Astrocyte (in vitro differentiated cells and primary cell): Measurements from ENCODE around the gene GSE1. TPM values are rescaled to one million over a fixed set of nuclear protein-coding genes. Genes with fewer than 3 reads are reported as not detected.
A peak's percentile ranks its signal among the peaks of the same experiment; 100 is the strongest.

Experiments used
- DNase-seq: peaks from one replicate; pipeline ENCODE4 v3.0.0-alpha.2; 2010; ENCODE audit warnings: low read depth
- FAIRE-seq: peaks from 2 replicates; lab custom pipeline; 2011; peaks lifted over from hg19 to GRCh38; lab: Jason Lieb, UNC
- H2AFZ ChIP-seq: 2 replicates; pipeline ENCODE4 v1.6.0; 2012; ENCODE audit warnings: low read depth, low read length, inconsistent platforms
- H3K27ac ChIP-seq: 2 replicates; pipeline ENCODE4 v1.5.1; 2011; ENCODE audit warnings: low read depth, low read length, inconsistent platforms
- H3K27me3 ChIP-seq: 2 replicates; pipeline ENCODE4 v1.6.0; 2011; ENCODE audit warnings: low read length, inconsistent platforms; ENCODE audit not compliant: insufficient read depth
- H3K36me3 ChIP-seq: 2 replicates; pipeline ENCODE4 v1.5.1; 2011; ENCODE audit warnings: low read length, inconsistent platforms; ENCODE audit not compliant: insufficient read depth
- H3K4me1 ChIP-seq: 2 replicates; pipeline ENCODE4 v1.5.1; 2011; ENCODE audit warnings: low read length, inconsistent platforms; ENCODE audit not compliant: insufficient read depth
- H3K4me2 ChIP-seq: 2 replicates; pipeline ENCODE4 v1.6.0; 2012; ENCODE audit warnings: low read length, inconsistent platforms
- H3K4me3 ChIP-seq: 2 replicates; pipeline ENCODE4 v1.5.1; 2011; ENCODE audit warnings: low read depth, mild to moderate bottlenecking, low read length, inconsistent platforms; ENCODE audit not compliant: insufficient read depth
- H3K79me2 ChIP-seq: 2 replicates; pipeline ENCODE4 v1.6.0; 2012; ENCODE audit warnings: mild to moderate bottlenecking, low read length, inconsistent platforms; ENCODE audit not compliant: insufficient read depth
- H3K9ac ChIP-seq: 2 replicates; pipeline ENCODE4 v1.6.0; 2012; ENCODE audit warnings: mild to moderate bottlenecking, low read length, inconsistent platforms
- H3K9me3 ChIP-seq: 2 replicates; pipeline ENCODE4 v1.5.1; 2012; ENCODE audit warnings: low read depth, mild to moderate bottlenecking, low read length, inconsistent platforms; ENCODE audit not compliant: insufficient read depth
- H4K20me1 ChIP-seq: 2 replicates; pipeline ENCODE4 v1.6.0; 2012; ENCODE audit warnings: low read length, inconsistent platforms; ENCODE audit not compliant: insufficient read depth
- H3K27ac Mint-ChIP-seq: one replicate; pipeline ENCODE4 v1.8.0; 2021; ENCODE audit warnings: mild to moderate bottlenecking, mixed read lengths; ENCODE audit not compliant: unreplicated experiment
- H3K27me3 Mint-ChIP-seq: one replicate; pipeline ENCODE4 v1.8.0; 2021; ENCODE audit warnings: low read depth, mixed read lengths; ENCODE audit not compliant: unreplicated experiment
- H3K36me3 Mint-ChIP-seq: one replicate; pipeline ENCODE4 v1.8.0; 2021; ENCODE audit warnings: low read depth, mixed read lengths; ENCODE audit not compliant: unreplicated experiment
- H3K4me1 Mint-ChIP-seq: one replicate; pipeline ENCODE4 v1.8.0; 2021; ENCODE audit warnings: low read depth, mixed read lengths; ENCODE audit not compliant: unreplicated experiment
- H3K4me3 Mint-ChIP-seq: one replicate; pipeline ENCODE4 v1.8.0; 2021; ENCODE audit warnings: mild to moderate bottlenecking, moderate library complexity, mixed read lengths; ENCODE audit not compliant: unreplicated experiment
- H3K9me3 Mint-ChIP-seq: one replicate; pipeline ENCODE4 v1.8.0; 2021; ENCODE audit warnings: mild to moderate bottlenecking, mixed read lengths; ENCODE audit not compliant: unreplicated experiment
- EZH2 ChIP-seq: IDR thresholded peaks from 2 replicates; pipeline ENCODE4 v1.6.1; 2012; ENCODE audit warnings: mild to moderate bottlenecking, low read length, inconsistent platforms; ENCODE audit not compliant: insufficient read depth
- total RNA-seq: library from RNA; stranded (reverse); gene quantifications from 2 replicates; pipeline ENCODE4 v1.2.1, GENCODE V29; 2021
- TF ChIP-seq, protein P1 (sequence below): IDR thresholded peaks from 2 replicates; pipeline ENCODE4 v1.5.1; 2011; ENCODE audit warnings: low read depth, mild to moderate bottlenecking, inconsistent platforms, low read length, moderate library complexity; ENCODE audit not compliant: insufficient read depth

The GSE1 gene
- total RNA-seq, 1 donor from 2014 or later: 35.0 TPM

GRCh38 chr16:85605912-85606841 lies 6.9 kb upstream of the GSE1 start:
- H4K20me1 ChIP-seq: peaks cover 92% of the 10 kb centered on the region
- Mint-ChIP-seq H3K27me3 (peaks cover 28% of the 10 kb centered on the region), H3K36me3 (peaks cover 3% of the 10 kb centered on the region), H3K27ac (no peak overlapping the region), H3K4me3 (no peak overlapping the region), H3K4me1 (peaks cover 12% of the 10 kb centered on the region), H3K9me3 (no peaks in the 10 kb centered on the region)
- H3K4me3 ChIP-seq: no peak overlapping the region
- peaks cover 26% of the 10 kb centered on the region for H3K4me1 ChIP-seq
- peaks cover 9% of the 10 kb centered on the region for H3K79me2 ChIP-seq
- H3K27ac ChIP-seq: no peak overlapping the region
- H3K9ac ChIP-seq: no peak overlapping the region
- TF ChIP-seq EZH2: no peak
- TF ChIP-seq, protein P1, sequence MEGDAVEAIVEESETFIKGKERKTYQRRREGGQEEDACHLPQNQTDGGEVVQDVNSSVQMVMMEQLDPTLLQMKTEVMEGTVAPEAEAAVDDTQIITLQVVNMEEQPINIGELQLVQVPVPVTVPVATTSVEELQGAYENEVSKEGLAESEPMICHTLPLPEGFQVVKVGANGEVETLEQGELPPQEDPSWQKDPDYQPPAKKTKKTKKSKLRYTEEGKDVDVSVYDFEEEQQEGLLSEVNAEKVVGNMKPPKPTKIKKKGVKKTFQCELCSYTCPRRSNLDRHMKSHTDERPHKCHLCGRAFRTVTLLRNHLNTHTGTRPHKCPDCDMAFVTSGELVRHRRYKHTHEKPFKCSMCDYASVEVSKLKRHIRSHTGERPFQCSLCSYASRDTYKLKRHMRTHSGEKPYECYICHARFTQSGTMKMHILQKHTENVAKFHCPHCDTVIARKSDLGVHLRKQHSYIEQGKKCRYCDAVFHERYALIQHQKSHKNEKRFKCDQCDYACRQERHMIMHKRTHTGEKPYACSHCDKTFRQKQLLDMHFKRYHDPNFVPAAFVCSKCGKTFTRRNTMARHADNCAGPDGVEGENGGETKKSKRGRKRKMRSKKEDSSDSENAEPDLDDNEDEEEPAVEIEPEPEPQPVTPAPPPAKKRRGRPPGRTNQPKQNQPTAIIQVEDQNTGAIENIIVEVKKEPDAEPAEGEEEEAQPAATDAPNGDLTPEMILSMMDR: no peak
- H3K4me2 ChIP-seq: no peak overlapping the region
- H3K9me3 ChIP-seq: no peaks in the 10 kb centered on the region
- H2AFZ ChIP-seq: no peak overlapping the region
- DNase-seq (no peak), FAIRE-seq (no peak)
- no peaks in the 10 kb centered on the region for H3K36me3 ChIP-seq
- no peaks in the 10 kb centered on the region for H3K27me3 ChIP-seq

DNA sequence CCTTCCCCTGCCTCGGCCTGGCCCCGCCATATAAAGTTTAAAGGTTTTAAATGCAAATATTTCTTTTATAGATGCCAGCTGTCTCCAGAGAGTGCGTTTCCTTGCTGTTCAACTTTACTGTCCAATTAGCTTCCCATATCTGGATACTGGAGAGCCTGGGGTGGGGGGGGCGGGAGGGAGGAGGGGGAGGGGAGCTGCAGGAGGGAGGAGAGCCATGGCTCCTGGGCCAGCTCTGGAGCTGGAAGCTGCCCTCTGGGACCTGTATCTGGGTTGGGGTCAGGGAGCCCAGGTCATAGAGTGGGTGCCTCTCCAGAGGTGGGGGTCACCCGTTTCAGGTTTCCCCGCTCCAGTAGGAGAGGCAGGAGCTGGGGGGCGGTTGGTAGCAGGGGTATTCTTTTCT lies 6.2 kb upstream of the GSE1 start:
- Histone ChIP-seq H3K4me2 (peak overlapping the region; percentile 26), H4K20me1 (peaks cover 84% of the 10 kb centered on the region), H2AFZ (no peak overlapping the region), H3K9ac (no peak overlapping the region), H3K79me2 (peaks cover 9% of the 10 kb centered on the region), H3K9me3 (no peaks in the 10 kb centered on the region), H3K27me3 (no peaks in the 10 kb centered on the region), H3K27ac (no peak overlapping the region), H3K4me3 (no peak overlapping the region), H3K36me3 (no peaks in the 10 kb centered on the region), H3K4me1 (peaks cover 23% of the 10 kb centered on the region)
- Mint-ChIP-seq H3K27me3 (peaks cover 22% of the 10 kb centered on the region), H3K36me3 (peaks cover 3% of the 10 kb centered on the region), H3K27ac (no peak overlapping the region), H3K4me1 (peaks cover 11% of the 10 kb centered on the region), H3K4me3 (peak overlapping the region; percentile 45), H3K9me3 (no peaks in the 10 kb centered on the region)
- FAIRE-seq (no peak), DNase-seq (no peak)
- TF ChIP-seq, protein P1: no peak
- TF ChIP-seq EZH2: no peak

DNA sequence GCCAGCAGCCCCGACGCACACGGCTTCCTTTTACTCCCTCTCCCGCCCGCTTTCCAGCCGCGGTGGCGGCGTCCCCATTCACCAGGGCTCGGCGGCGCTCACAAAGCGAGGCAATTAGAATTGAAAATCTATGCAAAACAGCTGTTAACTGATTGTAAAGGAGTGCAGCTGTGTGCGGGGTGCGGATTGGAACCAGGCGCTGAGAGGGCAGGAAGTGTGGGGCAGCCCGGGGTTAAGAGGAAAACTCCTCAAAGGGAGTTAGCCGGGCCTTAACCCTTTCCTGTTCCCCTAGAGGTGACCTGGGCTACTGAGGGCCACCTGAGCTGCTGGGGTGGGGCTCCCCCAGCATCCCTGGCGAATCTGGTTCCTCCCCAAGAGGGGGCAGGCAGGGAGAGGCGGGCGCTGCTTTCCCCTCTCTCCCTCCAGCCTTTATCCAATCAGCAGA lies 5.8 kb upstream of the GSE1 start:
- Mint-ChIP-seq H3K4me1 (peaks cover 11% of the 10 kb centered on the region), H3K27me3 (peaks cover 21% of the 10 kb centered on the region), H3K27ac (no peak overlapping the region), H3K9me3 (no peaks in the 10 kb centered on the region), H3K36me3 (peaks cover 3% of the 10 kb centered on the region), H3K4me3 (no peak overlapping the region)
- Histone ChIP-seq H3K4me3 (no peak overlapping the region), H3K79me2 (peaks cover 9% of the 10 kb centered on the region), H2AFZ (no peak overlapping the region), H3K9me3 (no peaks in the 10 kb centered on the region), H3K27me3 (no peaks in the 10 kb centered on the region), H3K9ac (no peak overlapping the region), H4K20me1 (peaks cover 81% of the 10 kb centered on the region), H3K36me3 (no peaks in the 10 kb centered on the region), H3K27ac (no peak overlapping the region), H3K4me2 (peak overlapping the region; percentile 26), H3K4me1 (peaks cover 20% of the 10 kb centered on the region)
- FAIRE-seq (no peak), DNase-seq (no peak)
- TF ChIP-seq, protein P1: peak; percentile 8
- no peak for TF ChIP-seq EZH2
